Measurements from ENCODE around the gene ITIH1. TPM values are rescaled to one million over a fixed set of nuclear protein-coding genes. Genes with fewer than 3 reads are reported as not detected.

ITIH1 gene
- total RNA-seq, 1 experiment from 2014 or later: 0.31 TPM

DNA sequence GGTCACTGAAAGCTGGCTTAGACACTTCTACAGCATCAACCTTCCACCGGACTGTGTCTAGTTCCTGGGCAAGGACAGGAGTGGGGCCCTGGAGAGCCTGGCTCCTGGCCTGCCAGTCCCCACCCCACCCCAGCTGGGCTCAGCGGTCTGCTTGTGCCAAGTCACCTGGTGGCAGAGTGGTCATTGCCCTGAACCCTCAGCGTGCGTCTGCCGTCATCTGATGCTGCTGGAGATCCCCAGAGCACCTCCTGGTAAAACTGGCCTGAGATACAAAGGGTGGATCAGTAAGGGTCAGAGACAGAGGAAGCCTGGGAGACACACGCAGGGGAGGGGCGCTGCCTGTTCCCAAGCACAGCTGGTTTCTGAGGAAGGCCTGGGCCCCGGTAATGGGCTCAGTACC is 36.4 kb downstream of the ITIH1 start:
- TF ChIP-seq, protein P1, sequence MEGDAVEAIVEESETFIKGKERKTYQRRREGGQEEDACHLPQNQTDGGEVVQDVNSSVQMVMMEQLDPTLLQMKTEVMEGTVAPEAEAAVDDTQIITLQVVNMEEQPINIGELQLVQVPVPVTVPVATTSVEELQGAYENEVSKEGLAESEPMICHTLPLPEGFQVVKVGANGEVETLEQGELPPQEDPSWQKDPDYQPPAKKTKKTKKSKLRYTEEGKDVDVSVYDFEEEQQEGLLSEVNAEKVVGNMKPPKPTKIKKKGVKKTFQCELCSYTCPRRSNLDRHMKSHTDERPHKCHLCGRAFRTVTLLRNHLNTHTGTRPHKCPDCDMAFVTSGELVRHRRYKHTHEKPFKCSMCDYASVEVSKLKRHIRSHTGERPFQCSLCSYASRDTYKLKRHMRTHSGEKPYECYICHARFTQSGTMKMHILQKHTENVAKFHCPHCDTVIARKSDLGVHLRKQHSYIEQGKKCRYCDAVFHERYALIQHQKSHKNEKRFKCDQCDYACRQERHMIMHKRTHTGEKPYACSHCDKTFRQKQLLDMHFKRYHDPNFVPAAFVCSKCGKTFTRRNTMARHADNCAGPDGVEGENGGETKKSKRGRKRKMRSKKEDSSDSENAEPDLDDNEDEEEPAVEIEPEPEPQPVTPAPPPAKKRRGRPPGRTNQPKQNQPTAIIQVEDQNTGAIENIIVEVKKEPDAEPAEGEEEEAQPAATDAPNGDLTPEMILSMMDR (IDR thresholded peaks at IDR 0.05): no peak
- no peak for TF ChIP-seq POLR2AphosphoS5 (IDR thresholded peaks at IDR 0.05; ENCODE audit: low read depth, low read length)
- no peak for TF ChIP-seq SIN3A (IDR thresholded peaks at IDR 0.05; ENCODE audit: borderline replicate concordance, insufficient read depth, low read depth, low read length)
- TF ChIP-seq TCF7L2 (IDR thresholded peaks at IDR 0.05; ENCODE audit: low read depth, low read length): no peak
- TF ChIP-seq, protein P2, sequence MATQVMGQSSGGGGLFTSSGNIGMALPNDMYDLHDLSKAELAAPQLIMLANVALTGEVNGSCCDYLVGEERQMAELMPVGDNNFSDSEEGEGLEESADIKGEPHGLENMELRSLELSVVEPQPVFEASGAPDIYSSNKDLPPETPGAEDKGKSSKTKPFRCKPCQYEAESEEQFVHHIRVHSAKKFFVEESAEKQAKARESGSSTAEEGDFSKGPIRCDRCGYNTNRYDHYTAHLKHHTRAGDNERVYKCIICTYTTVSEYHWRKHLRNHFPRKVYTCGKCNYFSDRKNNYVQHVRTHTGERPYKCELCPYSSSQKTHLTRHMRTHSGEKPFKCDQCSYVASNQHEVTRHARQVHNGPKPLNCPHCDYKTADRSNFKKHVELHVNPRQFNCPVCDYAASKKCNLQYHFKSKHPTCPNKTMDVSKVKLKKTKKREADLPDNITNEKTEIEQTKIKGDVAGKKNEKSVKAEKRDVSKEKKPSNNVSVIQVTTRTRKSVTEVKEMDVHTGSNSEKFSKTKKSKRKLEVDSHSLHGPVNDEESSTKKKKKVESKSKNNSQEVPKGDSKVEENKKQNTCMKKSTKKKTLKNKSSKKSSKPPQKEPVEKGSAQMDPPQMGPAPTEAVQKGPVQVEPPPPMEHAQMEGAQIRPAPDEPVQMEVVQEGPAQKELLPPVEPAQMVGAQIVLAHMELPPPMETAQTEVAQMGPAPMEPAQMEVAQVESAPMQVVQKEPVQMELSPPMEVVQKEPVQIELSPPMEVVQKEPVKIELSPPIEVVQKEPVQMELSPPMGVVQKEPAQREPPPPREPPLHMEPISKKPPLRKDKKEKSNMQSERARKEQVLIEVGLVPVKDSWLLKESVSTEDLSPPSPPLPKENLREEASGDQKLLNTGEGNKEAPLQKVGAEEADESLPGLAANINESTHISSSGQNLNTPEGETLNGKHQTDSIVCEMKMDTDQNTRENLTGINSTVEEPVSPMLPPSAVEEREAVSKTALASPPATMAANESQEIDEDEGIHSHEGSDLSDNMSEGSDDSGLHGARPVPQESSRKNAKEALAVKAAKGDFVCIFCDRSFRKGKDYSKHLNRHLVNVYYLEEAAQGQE (IDR thresholded peaks at IDR 0.05; ENCODE audit: insufficient read depth in 1 of 2, low read depth in 2 of 2, low read length in 1 of 2): no peak
- Histone ChIP-seq H3K9me3 (ENCODE audit: control insufficient read depth, insufficient read depth, low read depth, low read length) (no peaks in the 10 kb centered on the region), H3K4me3 (ENCODE audit: low read depth in 2 of 2, low read length in 2 of 2) (no peak overlapping the region), H3K27ac (ENCODE audit: low read length) (no peak overlapping the region), H3K4me1 (ENCODE audit: control insufficient read depth, insufficient read depth, low read length) (no peaks in the 10 kb centered on the region), H3K27me3 (ENCODE audit: control insufficient read depth, insufficient read depth, low read length) (no peaks in the 10 kb centered on the region), H3K36me3 (ENCODE audit: control insufficient read depth, insufficient read depth, low read length) (no peaks in the 10 kb centered on the region)
- no peak for DNase-seq (ENCODE audit: low read depth, low spot score)
- BruUV-seq (replicated peaks): no TSS peak
- CTCF ChIA-PET: no interaction called here
- POLR2A ChIA-PET: no interaction called here
- no peak for ATAC-seq
- in situ Hi-C loops (cut with HindIII; ENCODE audit: low pct_unique_long_range_greater_than_20kb, low sequenced_read_pairs): no loop called here
- intact Hi-C loops (cut with micrococcal nuclease; ENCODE audit: unreplicated experiment): no loop called here

GRCh38 chr3:52816199-52816598 is 38.8 kb downstream of the ITIH1 start:
- H3K27me3 ChIP-seq (ENCODE audit: control insufficient read depth, insufficient read depth, low read length): no peaks in the 10 kb centered on the region
- TF ChIP-seq, protein P2 (IDR thresholded peaks at IDR 0.05; ENCODE audit: insufficient read depth in 1 of 2, low read depth in 2 of 2, low read length in 1 of 2): no peak
- TF ChIP-seq POLR2AphosphoS5 (IDR thresholded peaks at IDR 0.05; ENCODE audit: low read depth, low read length): no peak
- in situ Hi-C loops (cut with HindIII; ENCODE audit: low pct_unique_long_range_greater_than_20kb, low sequenced_read_pairs) (no loop called here), intact Hi-C loops (cut with micrococcal nuclease; ENCODE audit: unreplicated experiment) (no loop called here)
- no peaks in the 10 kb centered on the region for H3K9me3 ChIP-seq (ENCODE audit: control insufficient read depth, insufficient read depth, low read depth, low read length)
- H3K4me1 ChIP-seq (ENCODE audit: control insufficient read depth, insufficient read depth, low read length): no peaks in the 10 kb centered on the region
- BruUV-seq (replicated peaks): no TSS peak
- ATAC-seq: no peak
- H3K27ac ChIP-seq (ENCODE audit: low read length): no peak overlapping the region
- POLR2A ChIA-PET: interaction anchor here (0.6 kb wide), 1 partner anchor 59 kb away, joined by 7 read pairs; no protein-coding TSS in a partner anchor
- no peak for DNase-seq (ENCODE audit: low read depth, low spot score)
- CTCF ChIA-PET: no interaction called here
- H3K36me3 ChIP-seq (ENCODE audit: control insufficient read depth, insufficient read depth, low read length): no peaks in the 10 kb centered on the region
- H3K4me3 ChIP-seq (ENCODE audit: low read depth in 2 of 2, low read length in 2 of 2): no peak overlapping the region

Measured in Panc1 (cell line).